K562 (cell line): Measurements from ENCODE around the gene LST1. TPM values are rescaled to one million over a fixed set of nuclear protein-coding genes. Genes with fewer than 3 reads are reported as not detected.

Source experiments
- REST ChIP-seq, 2 experiments: fragments of 450-650 bp; formaldehyde crosslinking in 1 of 2; IDR thresholded peaks; 2 replicates each; pipeline versions ENCODE4 v1.4.0 to v1.6.1; 2014 to 2020; ENCODE audit warnings: mild to moderate bottlenecking in 2 of 2, borderline replicate concordance in 1 of 2, low read depth in 1 of 2
- ZFP30 ChIP-seq: fragments of 250-450 bp; sonication (Bioruptor Pico); IDR thresholded peaks from 2 replicates; pipeline ENCODE4 v1.8.0; 2022; ENCODE audit warnings: moderate library complexity, mild to moderate bottlenecking, inconsistent platforms, borderline replicate concordance
- polyA plus RNA-seq, 8 experiments: library from polyadenylated mRNA; depleted of rRNA in 4 of 8; stranded (reverse) in 5 of 8; unstranded in 3 of 8; fragments of >200 nt; fragmentation: Nextera tagmentation in 2 of 8; fragmentation: Illumina TruSeq in 1 of 8; extraction: Ambion mirVana in 2 of 8; extraction: Trizol in 1 of 8; gene quantifications; 2 replicates each; pipeline versions ENCODE4 v1.2.1 to v1.2.3, GENCODE V29; 2011 to 2014; ENCODE audit warnings: inconsistent platforms in 1 of 8, missing spikeins in 1 of 8
- total RNA-seq, 7 experiments: library from RNA; depleted of rRNA in 6 of 7; stranded (reverse); fragments of >200 nt in 6 of 7; fragmentation: Illumina TruSeq in 2 of 7; extraction: Trizol in 2 of 7; gene quantifications; 2 replicates each; pipeline versions ENCODE4 v1.2.1 to v1.2.3, GENCODE V29; 2011 to 2021; ENCODE audit warnings: low replicate concordance in 1 of 7

Gene LST1
- total and polyA plus RNA-seq, 9 of the 15 experiments (the other 6 are each of a cell fraction or from before 2014, with no cell fraction given): 0.82 to 7.8 (median 1.7) TPM

- no peak for TF ChIP-seq REST (IDR thresholded peaks at IDR 0.05; ENCODE audit: borderline replicate concordance)
- no peak for TF ChIP-seq REST (CRISPR knock-in tag; IDR thresholded peaks at IDR 0.05; ENCODE audit: low read depth)
- TF ChIP-seq ZFP30 (CRISPR knock-in tag): no peak
Observed at GRCh38 chr6:31578184-31579118, 7.6 kb upstream of the LST1 start (continued).
